Measurements from ENCODE around the gene SEPHS2.

DNA sequence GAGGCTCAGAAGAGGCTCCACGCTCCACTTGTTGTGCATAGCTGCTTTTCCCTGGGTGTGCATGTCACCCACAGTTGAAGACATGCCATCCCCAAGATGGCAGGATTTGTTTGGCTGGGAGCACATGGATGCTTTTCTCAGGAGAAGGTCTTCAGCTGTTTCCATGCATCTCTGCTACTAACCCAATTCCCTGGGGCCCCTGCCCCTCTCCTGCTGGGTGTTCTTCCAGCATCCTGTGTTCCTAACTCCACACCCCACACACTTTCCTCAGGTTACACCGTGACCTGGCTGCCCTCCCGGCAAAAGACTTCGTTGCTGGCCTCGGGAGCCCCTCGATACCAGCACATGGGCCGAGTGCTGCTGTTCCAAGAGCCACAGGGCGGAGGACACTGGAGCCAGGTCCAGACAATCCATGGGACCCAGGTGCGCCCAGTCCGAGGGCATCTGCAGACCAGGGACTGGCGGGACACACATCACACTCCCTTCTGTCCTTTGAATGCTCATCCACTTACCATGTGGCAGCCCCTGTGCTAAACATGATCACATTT is 48.3 kb upstream of the SEPHS2 start:
- TF ChIP-seq, protein P1, sequence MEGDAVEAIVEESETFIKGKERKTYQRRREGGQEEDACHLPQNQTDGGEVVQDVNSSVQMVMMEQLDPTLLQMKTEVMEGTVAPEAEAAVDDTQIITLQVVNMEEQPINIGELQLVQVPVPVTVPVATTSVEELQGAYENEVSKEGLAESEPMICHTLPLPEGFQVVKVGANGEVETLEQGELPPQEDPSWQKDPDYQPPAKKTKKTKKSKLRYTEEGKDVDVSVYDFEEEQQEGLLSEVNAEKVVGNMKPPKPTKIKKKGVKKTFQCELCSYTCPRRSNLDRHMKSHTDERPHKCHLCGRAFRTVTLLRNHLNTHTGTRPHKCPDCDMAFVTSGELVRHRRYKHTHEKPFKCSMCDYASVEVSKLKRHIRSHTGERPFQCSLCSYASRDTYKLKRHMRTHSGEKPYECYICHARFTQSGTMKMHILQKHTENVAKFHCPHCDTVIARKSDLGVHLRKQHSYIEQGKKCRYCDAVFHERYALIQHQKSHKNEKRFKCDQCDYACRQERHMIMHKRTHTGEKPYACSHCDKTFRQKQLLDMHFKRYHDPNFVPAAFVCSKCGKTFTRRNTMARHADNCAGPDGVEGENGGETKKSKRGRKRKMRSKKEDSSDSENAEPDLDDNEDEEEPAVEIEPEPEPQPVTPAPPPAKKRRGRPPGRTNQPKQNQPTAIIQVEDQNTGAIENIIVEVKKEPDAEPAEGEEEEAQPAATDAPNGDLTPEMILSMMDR (IDR thresholded peaks at IDR 0.05) = no peak
- no peak for TF ChIP-seq POLR2A (IDR thresholded peaks at IDR 0.05)

Measured in thyroid gland (tissue), 4 donors.